HFF-Myc (cell line): ENCODE measurements around the gene OR52A1.

Experiments used
- DNase-seq: peaks from one replicate; pipeline ENCODE4 v3.0.0-alpha.2; 2011; ENCODE audit warnings: low read depth; ENCODE audit errors: extremely low read depth
- H3K4me3 ChIP-seq: replicated peaks from 2 replicates; pipeline ENCODE4 v1.5.1; 2011; ENCODE audit warnings: low read depth, mild to moderate bottlenecking, control low read depth, low read length
- TF ChIP-seq, protein P1 (sequence below): IDR thresholded peaks from 2 replicates; pipeline ENCODE4 v1.5.1; 2012; ENCODE audit warnings: mild to moderate bottlenecking, low read depth, low read length, control low read depth; ENCODE audit errors: missing control alignments

Gene OR52A1

DNA sequence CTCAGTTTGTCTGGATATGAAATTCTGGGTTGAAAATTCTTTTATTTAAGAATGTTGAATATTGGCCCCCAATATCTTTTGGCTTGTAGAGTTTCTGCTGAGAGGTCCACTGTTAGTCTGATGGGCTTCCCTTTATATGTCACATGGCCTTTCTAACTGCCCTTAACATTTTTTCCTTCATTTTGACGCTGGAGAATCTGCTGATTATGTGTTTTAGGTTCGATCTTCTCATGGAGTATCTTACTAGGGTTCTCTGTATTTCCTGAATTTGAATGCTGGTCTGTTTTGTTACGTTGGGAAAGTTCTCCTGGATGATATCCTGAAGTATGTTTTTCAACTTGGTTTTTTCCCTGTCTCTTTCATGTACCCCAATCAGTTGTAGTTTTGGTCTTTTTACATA, 39.2 kb downstream of the OR52A1 start:
- no peak for DNase-seq
- TF ChIP-seq, protein P1, sequence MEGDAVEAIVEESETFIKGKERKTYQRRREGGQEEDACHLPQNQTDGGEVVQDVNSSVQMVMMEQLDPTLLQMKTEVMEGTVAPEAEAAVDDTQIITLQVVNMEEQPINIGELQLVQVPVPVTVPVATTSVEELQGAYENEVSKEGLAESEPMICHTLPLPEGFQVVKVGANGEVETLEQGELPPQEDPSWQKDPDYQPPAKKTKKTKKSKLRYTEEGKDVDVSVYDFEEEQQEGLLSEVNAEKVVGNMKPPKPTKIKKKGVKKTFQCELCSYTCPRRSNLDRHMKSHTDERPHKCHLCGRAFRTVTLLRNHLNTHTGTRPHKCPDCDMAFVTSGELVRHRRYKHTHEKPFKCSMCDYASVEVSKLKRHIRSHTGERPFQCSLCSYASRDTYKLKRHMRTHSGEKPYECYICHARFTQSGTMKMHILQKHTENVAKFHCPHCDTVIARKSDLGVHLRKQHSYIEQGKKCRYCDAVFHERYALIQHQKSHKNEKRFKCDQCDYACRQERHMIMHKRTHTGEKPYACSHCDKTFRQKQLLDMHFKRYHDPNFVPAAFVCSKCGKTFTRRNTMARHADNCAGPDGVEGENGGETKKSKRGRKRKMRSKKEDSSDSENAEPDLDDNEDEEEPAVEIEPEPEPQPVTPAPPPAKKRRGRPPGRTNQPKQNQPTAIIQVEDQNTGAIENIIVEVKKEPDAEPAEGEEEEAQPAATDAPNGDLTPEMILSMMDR: no peak
- H3K4me3 ChIP-seq: no peak overlapping the region

DNA sequence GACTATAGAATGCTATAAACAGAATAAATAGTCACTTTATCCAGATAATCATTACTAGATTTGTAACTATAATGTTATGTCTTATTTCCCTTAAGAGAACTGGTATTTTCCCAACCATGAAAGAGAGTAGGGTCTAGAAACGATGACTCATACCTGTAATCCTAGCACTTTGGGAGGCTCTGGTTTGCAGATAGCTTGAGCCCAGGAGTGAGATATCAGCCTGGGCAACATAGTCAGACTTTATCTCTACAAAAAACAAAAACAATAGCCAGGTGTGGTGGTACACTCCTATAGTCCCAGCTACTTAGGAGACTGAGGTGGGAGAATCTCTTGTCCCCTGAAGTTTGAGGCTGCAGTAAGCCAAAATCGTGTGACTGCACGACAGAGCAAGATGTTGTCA, 47.3 kb downstream of the OR52A1 start:
- TF ChIP-seq, protein P1: no peak
- H3K4me3 ChIP-seq: no peak overlapping the region
- no peak for DNase-seq

DNA sequence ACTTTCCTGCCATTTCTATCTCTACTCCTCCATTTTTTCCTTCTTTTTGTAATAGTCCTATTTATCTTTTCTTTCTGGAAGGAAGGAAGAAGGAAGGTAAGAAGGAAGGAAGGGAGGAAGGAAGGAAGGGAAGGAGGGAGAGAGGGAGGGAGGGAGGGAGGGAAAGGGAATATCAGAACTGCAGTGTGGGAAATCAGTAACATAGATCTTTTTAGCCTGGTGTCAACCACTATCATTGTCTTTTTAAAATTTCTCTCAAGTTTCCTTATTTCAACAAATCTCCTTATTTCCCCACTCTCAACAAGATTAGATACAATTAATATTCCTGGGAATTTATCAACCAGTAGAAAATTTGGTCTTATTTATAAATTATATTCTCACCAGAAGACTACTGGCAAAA, 51.5 kb downstream of the OR52A1 start:
- TF ChIP-seq, protein P1: no peak
- DNase-seq: no peak
- no peak overlapping the region for H3K4me3 ChIP-seq

DNA sequence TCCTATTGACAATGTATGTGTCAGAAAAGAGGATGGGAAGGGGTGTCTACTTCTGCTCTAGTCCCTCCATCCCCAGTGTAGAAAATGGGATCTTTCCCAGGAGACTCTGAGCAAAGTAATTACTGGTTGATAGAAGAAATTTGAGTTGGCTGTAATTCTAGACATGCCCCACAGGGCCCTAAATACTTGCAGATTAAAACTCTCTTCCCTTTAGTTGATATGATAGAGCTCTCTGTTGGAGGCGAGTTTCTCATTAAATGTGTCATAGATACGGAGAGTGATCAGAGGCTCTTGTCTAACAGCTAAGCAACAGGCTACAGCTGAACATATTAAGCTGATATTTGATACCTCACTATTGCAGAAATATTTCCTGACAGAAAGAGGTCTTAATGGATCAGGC, 52.3 kb downstream of the OR52A1 start:
- no peak for DNase-seq
- H3K4me3 ChIP-seq: no peak overlapping the region
- TF ChIP-seq, protein P1: no peak

DNA sequence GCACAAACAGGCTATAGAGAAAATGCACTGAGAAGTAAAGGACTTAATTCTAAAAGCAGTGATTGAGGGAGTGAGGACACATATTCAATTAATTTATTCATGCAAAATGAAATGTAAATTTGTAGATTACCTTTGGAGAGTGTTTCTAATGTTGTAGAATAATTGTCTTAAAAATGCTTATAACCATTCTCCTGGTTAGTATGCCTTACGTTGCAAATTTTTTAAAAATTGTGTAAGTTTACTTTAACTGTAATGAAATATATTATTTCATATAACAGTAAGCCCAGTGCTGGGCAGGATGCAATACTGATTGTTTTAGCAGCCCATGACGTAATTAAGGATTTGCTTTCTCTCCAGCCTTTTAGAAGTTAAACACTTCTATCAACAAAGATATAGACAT, 58.5 kb downstream of the OR52A1 start:
- no peak for DNase-seq
- H3K4me3 ChIP-seq: no peak overlapping the region
- TF ChIP-seq, protein P1: no peak
